ES-I3 (cell line): ENCODE results near the gene CCDC188.

Experiments used
- H3K36me3 ChIP-seq: 2 replicates; pipeline ENCODE4 v1.6.1; 2013; ENCODE audit warnings: mild to moderate bottlenecking, low read length, control low read depth, moderate library complexity; ENCODE audit not compliant: insufficient read depth
- H3K4me1 ChIP-seq: 2 replicates; pipeline ENCODE4 v1.6.1; 2013; ENCODE audit warnings: mild to moderate bottlenecking, control low read depth, low read length; ENCODE audit not compliant: insufficient read depth
- H3K9ac ChIP-seq: 2 replicates; pipeline ENCODE4 v1.6.1; 2013; ENCODE audit warnings: low read depth, mild to moderate bottlenecking, low read length, moderate library complexity
- H3K9me3 ChIP-seq: 2 replicates; pipeline ENCODE4 v1.6.1; 2013; ENCODE audit warnings: mild to moderate bottlenecking, low read length, moderate library complexity; ENCODE audit not compliant: control insufficient read depth, insufficient read depth

CCDC188 gene

DNA sequence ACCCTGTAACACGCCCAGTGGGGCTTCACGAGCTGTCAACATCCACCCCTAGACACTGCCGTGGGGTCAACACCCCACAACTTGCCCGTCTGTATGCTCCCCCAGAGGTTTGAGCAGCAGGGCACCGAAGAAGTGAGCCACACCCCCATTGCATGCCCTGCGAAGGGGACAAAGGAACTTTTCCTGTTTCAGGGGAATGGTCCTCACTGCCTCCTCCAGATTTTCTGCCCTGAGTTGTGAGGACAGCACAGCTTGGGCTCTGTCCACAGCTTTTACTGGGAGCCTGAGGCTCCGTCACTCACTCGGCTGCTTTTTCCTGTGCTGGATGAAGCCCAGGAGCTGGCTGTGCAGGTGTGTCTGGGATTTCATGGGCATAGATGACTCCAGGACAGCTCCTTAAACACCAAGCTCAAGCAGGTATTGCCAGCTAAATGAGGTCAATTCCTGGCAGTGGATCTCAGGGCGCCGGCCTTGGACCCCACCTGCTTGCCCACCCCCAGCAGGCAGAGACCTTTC lies 40.2 kb upstream of the CCDC188 start:
- H3K9me3 ChIP-seq, result no peaks in the 10 kb centered on the region
- no peaks in the 10 kb centered on the region for H3K4me1 ChIP-seq
- no peak overlapping the region for H3K9ac ChIP-seq
- no peaks in the 10 kb centered on the region for H3K36me3 ChIP-seq

DNA sequence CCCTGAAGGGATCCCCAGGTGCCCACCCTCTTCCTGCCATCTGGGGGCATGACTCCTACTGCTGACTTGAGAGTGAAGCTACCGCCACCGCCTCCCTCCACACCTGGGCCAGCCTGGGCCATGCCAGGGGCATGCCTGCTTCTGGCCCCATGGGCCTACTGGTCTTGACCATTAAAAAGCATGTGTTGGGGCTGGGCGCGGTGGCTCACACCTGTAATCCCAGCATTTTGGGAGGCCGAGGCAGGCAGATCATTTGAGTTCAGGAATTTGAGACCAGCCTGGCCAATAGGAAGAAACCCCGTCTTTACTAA lies 37.7 kb upstream of the CCDC188 start:
- Histone ChIP-seq H3K36me3 (no peaks in the 10 kb centered on the region), H3K9me3 (no peaks in the 10 kb centered on the region), H3K4me1 (no peaks in the 10 kb centered on the region), H3K9ac (no peak overlapping the region)

DNA sequence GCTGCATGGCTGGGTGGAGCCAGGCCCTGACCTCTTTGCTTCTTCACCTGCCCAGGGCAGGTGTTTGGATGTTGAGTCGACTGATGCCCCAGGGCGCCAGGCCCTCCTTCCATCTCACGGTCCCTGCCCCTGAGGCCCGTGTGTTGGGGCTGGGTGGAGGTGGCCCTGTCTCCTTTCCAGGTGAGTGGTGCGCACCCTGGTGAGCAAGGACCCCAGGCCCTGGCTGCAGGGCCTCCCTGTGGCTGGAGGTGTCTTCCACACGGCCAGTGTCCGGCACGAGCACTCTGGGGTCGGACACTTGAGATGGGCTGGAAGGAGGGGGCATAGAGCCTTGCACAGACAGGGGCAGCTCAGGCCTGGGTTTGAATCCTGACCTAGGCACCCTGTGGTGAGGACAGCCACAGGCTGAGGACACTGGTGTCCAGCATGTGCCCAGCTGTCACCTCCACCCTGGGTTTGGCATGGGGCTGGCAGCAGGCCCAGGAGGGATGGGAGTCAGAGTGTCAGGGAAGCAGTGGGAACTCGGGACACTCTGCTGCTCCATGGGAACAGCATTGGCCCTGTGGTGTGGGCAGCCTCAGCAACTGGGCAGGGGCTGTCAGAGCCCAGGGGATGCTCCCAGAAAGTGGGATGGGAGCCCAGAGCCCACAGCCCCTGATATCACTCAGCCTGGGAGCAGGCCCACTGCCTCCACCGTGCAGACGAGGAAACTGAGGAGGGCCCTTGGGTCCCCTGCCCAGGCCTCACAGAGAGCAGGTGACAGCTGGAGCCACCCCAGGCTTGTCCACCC lies 37.1 kb upstream of the CCDC188 start:
- Histone ChIP-seq H3K9ac (no peak overlapping the region), H3K9me3 (no peaks in the 10 kb centered on the region), H3K36me3 (no peaks in the 10 kb centered on the region), H3K4me1 (no peaks in the 10 kb centered on the region)

DNA sequence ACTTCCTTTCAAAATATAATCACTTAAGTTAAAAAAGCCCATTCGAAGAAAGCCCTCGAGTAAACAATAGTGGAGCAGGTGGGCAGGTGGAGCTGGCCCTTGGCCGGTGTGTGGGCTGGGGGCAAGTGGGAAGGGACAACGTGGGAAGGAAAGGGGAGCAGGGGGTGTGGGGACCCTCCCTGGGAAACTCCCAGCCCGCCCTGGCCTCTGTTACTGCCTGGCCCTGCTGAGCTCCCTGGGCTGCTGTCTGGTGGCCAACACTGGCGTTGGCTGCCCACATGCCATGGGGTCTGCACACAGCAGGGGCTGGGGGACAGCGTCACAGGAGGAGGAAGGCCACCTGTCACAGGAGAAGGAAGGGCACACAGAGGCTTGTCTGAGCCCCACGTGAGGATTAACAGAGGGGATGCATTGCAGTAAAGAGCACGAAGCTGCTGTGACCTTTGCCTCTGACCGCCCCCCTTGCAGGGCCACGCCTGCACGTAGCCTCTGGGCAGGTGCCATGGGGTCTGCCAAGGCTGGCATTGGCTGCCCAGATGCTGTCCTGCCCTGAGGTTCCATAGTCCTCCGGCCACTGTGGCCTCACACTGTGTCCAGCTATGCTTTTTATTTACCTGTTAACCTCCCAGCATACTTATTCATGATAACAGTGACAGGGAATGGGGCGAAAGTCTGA lies 36.2 kb upstream of the CCDC188 start:
- H3K4me1 ChIP-seq, result no peaks in the 10 kb centered on the region
- no peaks in the 10 kb centered on the region for H3K9me3 ChIP-seq
- H3K36me3 ChIP-seq, result no peaks in the 10 kb centered on the region
- no peak overlapping the region for H3K9ac ChIP-seq

DNA sequence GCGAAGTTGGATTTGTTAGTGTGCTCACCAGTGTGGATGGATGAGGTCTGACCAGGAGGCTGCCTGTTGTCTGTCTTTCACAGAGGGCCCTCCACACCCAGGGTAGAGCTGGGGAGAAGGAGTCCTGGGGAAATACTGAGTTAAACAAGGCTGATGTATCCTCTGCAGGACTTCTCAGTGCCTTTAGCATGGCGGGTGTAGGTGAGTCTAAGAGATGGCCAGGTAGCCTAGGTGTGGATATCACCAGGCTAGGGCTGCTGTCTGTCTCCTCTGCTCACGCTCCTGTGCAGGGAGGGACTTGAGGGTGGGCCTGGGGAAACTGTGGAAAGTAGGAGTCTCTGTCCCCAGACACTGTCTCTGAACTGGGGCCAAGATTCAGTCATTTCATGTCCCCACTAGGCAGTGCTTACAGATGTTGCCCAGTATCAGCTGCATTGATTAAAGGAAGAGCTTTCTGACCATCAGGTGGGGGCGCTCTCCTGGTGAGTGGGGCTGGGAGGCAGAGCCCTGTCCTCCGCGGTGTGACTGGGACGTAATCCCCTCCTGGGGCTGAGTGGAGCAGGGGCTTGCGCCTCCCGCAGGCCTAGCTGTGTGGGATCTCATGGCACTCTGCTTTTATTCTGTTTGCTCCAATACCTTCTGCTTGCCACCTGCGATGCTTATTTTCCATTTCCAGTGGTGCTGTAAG lies 35.5 kb upstream of the CCDC188 start:
- Histone ChIP-seq H3K9me3 (no peaks in the 10 kb centered on the region), H3K36me3 (no peaks in the 10 kb centered on the region), H3K9ac (no peak overlapping the region), H3K4me1 (no peaks in the 10 kb centered on the region)

DNA sequence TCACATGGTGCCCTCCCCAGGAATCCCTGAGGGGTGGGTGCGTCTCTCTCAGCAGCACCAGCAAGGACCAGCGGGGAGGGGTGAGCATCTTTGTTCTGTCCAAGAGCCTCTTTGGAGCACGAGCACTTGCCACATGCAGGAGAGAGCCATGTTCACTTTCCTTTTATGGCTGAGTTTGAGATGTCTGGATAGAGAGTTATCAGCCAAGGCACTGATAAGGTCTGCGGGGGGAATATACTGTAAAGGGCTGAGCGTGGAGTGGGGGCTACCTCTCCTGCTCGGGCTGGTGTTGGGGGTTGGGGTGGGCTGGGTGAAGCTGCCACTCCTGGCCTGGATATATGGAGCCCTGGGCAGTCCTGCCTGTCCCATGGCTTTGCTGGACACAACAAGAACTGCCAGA lies 34.9 kb upstream of the CCDC188 start:
- Histone ChIP-seq H3K9me3 (no peaks in the 10 kb centered on the region), H3K36me3 (no peaks in the 10 kb centered on the region), H3K4me1 (no peaks in the 10 kb centered on the region), H3K9ac (no peak overlapping the region)

DNA sequence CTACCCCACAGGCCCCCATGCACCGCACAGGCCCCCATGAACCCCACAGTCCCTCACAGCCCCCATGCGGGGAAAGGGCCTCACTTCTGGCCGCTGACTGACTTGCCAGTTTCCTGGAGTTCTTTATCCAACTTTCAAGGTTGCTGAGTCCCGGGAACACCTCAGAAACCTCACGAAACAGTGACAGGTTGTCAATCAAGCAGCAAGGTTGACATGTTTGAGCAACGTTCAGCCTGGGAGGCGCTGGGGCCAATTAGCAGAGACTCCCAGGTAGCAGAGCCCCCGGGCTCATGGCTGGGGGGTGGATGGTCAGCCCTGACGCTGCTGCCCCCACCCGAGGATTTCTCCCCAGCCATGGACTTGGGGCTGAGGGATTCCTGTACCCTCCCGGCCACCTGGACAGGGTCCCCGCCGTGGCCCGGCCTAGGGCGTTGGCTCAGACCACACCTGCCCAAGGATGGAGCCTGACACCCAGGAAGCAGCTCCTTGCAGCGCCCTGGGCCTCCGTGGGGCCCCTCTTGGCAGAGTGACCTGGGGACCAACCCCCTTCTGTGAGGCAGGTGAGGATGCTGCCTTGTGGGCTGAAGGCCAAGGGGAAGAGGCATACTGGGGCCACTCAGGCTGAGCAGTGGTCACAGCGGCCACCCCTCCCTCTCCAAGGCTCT lies 33.8 kb upstream of the CCDC188 start:
- no peaks in the 10 kb centered on the region for H3K4me1 ChIP-seq
- H3K9ac ChIP-seq, result no peak overlapping the region

DNA sequence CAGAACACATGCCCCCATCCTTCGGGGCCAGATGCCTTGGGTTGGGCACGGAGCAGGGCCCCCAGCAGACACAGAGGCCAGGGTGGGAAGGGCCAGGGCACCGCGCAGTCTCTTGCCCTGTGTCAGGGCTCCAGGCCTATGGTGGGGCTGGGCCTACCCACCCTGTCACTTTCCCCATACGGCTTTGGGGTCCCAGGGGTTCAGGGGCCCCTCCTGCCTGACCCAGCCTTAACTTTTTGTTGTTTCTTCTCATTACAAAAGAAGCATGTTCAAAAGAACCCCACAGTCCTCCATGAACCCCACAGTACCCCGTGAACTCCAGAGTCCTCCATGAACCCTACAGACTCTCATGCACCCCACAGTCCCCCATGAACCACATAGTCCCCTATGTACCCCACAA lies 33.0 kb upstream of the CCDC188 start:
- Histone ChIP-seq H3K9ac (no peak overlapping the region), H3K36me3 (no peaks in the 10 kb centered on the region), H3K9me3 (no peaks in the 10 kb centered on the region), H3K4me1 (no peaks in the 10 kb centered on the region)

More for the DNA sequence above, 33.8 kb upstream of the CCDC188 start:
- Histone ChIP-seq H3K9me3 (no peaks in the 10 kb centered on the region), H3K36me3 (no peaks in the 10 kb centered on the region)

DNA sequence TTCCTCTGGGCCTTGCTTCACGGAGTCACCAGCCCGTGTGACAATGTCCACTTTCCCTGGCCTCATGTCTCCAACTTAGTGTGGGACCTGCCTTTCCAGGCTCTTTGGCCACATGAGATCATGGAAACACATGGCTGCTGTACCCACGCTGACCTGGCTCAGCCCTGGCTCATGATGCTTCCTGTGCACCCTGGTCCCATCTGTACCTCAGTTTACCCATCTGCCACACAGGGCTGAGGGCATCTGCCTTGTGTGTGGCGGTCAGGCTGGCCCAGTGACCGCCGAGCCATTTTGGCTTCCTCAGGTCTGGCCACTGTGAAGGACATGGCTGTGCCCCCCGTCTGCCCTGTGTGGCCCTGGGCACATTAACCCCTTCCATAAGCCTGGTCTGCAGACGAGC lies 32.2 kb upstream of the CCDC188 start:
- no peaks in the 10 kb centered on the region for H3K9me3 ChIP-seq
- no peaks in the 10 kb centered on the region for H3K36me3 ChIP-seq
- H3K4me1 ChIP-seq, result no peaks in the 10 kb centered on the region
- no peak overlapping the region for H3K9ac ChIP-seq

DNA sequence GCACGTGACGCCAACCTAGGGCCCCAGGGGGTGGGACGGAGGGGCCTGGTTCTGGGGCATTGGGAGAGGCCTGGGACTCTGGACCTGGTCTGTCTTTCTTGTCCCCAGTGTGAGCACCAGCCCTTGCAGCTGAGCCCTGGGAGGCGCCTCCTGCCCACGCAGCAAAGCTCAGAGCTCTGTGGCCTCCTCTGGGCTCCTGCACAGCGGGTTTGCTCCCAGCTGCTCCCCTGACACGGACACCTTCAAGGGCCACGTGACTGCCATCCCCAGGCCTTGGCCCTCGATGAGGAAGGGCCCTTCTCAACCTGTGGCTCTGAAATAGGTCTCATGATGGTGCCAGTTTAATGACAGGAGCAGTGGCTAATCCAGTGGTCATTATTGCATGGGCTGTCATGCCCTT lies 31.5 kb upstream of the CCDC188 start:
- no peaks in the 10 kb centered on the region for H3K9me3 ChIP-seq
- H3K36me3 ChIP-seq, result no peaks in the 10 kb centered on the region
- no peaks in the 10 kb centered on the region for H3K4me1 ChIP-seq
- H3K9ac ChIP-seq, result no peak overlapping the region

DNA sequence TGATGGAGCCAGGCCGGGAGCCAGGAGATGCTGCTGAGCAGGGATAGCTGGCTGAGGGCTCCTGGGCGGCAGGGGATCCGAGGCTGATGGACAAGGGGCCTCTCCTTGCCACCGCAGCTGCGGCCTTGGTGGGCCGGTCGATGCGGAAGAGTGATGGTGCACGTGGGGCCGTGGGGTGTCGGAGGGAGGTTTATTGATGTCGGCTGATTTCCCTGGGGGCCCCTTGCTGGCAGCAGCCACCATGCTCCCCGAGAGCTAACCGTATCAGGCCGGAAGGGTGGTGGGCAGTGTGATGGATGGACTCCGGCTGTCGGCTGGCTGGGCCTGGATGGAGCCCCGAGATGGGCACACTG lies 31.0 kb upstream of the CCDC188 start:
- Histone ChIP-seq H3K9me3 (no peaks in the 10 kb centered on the region), H3K36me3 (no peaks in the 10 kb centered on the region), H3K9ac (no peak overlapping the region), H3K4me1 (no peaks in the 10 kb centered on the region)

DNA sequence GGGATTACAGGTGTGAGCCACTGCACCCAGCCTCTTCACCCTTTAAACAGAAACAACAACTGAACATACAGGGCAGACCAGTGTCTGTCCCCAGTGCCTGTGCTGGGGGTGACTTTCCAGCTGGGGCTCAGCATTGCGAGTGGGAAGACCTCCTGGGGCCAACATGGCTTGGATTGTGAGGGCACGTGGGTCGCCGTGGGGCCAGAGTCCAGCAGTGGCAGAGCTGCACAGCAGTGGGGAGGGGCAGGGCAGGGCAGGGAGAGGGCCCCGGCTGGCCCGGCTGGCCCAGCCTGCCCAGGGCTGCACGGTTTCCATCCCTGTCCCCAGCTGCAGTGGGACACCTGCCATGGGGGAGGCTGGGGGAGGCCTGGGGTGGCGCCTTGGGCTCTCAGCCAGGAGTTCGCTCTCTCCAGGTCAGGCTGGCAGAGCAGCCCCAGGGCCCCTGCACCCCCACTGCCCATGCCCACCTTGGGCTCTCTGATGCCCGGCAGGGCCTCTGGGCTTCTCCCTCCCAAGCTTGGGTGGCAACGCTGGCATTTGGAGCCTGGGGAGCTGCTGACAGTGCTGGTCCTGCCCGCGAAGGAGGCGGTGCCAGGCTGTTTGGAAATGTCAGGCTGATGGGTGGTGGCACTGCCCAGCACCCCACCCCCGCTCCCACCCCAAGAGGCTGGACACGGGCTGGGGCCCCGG lies 30.5 kb upstream of the CCDC188 start:
- H3K4me1 ChIP-seq, result no peaks in the 10 kb centered on the region
- no peaks in the 10 kb centered on the region for H3K36me3 ChIP-seq
- no peak overlapping the region for H3K9ac ChIP-seq
- no peaks in the 10 kb centered on the region for H3K9me3 ChIP-seq

DNA sequence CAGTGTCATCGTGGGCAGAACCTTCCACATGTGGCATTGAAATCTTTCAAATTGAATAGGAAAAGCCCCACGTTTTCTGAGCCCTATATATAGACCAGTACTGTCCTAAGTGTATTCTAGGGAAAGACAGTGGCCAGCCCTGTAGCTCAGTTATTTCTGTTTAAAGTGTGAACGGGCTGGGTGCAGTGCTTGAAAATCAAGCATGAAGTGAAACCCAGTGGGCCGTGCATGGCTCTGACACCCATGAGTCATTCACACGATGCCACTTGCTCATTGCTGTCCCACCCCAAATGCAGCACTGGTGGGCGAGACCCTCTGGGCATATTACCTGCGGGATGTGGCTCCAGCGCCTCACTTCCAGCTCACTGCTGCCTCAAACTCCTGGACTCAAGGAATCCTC lies 29.8 kb upstream of the CCDC188 start:
- H3K36me3 ChIP-seq, result no peaks in the 10 kb centered on the region
- H3K9me3 ChIP-seq, result no peaks in the 10 kb centered on the region
- no peaks in the 10 kb centered on the region for H3K4me1 ChIP-seq
- no peak overlapping the region for H3K9ac ChIP-seq

DNA sequence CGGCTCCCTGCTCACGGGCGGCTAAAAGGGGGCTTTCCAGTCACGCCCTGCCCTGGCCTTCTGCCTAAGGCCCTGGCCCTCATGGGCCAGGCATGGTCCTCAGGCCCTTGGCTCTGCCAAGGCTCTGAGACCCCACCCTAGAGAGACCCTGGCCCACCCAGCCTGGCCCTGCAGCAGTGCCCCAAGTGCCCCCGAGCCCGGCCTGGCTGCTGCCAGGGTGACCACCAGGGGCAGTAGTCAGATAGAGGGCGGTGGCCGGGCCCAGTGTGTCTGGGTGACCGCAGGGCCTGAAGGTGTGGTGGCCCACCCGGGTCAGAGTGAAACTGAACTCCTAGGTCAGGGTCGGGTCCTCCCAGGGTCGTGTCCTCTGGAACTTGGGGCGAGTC lies 29.4 kb upstream of the CCDC188 start:
- no peaks in the 10 kb centered on the region for H3K36me3 ChIP-seq
- no peak overlapping the region for H3K9ac ChIP-seq
- H3K9me3 ChIP-seq, result no peaks in the 10 kb centered on the region
- H3K4me1 ChIP-seq, result no peaks in the 10 kb centered on the region
